GM18511 (cell line): ENCODE data around the gene COIL.

Experiments used
- ATAC-seq: cut with Tn5 transposase; IDR thresholded peaks from one replicate; pipeline ENCODE4 v1.9.1; 2021; ENCODE audit warnings: mild to moderate bottlenecking, moderate library complexity; ENCODE audit not compliant: unreplicated experiment

The COIL gene

DNA sequence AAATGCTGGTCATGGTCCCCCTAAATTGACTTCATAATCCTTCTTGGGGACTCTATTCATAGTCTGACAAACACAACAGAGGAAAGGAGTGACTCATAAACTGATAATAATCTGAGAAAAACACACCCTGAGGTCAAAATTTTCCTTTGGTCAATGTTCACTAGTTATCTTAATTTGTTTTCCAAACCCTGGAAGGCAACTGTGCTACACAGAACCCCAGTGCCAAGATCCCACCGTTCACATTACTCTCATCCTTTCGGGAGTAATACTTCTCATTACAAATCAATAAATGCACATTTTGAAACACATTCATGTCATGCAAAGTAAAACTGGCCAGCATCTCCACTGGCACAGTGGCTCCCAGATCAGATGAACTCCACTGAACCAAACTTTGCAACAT is 23.2 kb downstream of the COIL start:
- no peak for ATAC-seq

DNA sequence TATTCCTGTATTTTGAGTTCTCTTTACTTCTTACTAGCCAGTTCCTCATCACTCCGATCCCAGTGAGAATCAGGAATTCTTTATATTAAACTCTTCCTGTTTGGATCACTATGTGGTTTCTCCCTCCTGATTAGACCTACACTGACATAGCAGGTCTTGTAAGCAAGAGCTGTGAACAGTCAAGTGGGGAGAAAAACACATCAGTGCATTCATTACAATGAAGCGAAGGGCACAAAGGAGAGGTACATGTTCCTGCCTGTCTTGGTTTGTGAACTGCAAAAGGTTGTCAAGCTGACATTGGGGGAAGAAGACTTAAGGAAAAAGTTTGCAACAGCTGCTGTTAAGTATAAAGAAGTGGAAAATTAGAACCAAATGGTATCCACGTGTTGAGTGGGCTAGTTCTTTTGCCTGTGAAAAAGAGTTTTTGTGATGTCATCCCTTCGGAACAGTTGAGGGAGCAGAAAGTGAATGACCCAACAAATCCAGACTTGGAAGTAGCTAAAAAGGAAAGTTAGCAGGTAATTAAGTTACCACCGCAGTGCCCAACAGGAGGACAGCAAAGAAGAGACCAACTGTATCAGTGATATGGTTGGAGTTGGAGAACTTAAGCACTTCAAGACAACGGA is 24.0 kb downstream of the COIL start:
- no peak for ATAC-seq

DNA sequence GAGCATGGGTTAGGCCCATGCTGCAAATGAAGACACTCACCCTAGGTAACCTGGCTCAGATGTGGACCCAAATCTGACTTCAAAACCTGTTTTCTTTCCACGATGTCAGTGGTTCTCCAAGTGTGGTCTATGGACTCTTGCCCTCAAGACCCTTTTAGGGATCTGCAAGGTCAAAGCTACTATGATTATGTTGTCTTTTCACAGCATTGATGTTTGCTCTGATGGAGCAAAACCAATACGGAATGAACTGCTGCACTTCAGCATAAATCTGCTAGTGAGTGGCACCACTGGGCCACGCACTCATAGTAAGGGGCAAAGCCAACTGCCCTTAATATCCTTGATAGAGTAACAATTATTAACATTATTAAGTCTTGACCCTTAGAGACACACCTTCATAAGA is 25.4 kb downstream of the COIL start:
- ATAC-seq: no peak

DNA sequence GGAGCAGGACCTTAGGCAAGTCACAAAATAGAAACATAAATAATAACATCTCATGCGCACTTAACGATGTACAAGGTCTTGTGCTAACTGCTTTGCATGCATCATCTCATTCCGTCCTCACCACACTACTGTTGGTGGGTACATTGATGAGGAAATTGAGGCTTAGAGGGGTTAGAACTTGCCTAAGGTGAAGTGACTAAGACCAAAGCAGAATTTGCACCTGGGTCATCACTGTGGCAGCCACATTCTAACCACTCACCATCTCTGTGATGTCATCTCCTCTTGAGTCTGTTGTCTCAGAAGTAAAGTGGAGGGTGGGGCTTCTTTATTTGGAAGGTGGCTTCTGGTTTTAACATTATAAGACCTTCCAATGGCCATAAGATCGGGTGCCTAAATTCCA is 26.6 kb downstream of the COIL start:
- no peak for ATAC-seq

- ATAC-seq: no peak
Observed at GRCh38 chr17:56933868-56934267, 27.0 kb downstream of the COIL start.

DNA sequence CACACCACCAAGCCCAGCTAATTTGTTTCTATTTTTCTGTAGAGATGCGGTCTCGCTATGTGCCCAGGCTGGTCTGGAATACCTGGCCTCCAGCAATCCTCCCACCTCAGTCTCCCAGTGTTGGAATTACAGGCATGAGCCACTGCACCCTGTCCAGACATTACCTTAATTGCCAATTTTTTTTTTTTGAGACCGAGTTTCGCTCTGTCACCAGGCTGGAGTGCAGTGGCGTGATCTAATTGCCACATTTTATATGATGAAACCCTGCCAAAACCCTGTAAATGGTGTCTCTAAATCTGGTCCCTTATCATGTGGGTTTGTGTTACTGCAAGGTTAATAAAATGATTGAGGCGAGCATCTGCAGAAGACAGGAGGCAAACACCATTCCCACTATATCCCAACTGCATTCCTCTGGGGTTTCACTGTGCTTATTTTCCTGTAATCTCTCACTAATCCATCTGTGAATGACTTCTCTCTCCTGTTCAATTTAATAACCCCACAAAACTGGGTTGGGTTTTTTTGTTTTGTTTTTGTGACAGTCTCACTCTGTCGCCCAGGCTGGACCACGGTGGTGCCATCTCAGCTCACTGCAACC is 27.6 kb downstream of the COIL start:
- ATAC-seq: no peak

DNA sequence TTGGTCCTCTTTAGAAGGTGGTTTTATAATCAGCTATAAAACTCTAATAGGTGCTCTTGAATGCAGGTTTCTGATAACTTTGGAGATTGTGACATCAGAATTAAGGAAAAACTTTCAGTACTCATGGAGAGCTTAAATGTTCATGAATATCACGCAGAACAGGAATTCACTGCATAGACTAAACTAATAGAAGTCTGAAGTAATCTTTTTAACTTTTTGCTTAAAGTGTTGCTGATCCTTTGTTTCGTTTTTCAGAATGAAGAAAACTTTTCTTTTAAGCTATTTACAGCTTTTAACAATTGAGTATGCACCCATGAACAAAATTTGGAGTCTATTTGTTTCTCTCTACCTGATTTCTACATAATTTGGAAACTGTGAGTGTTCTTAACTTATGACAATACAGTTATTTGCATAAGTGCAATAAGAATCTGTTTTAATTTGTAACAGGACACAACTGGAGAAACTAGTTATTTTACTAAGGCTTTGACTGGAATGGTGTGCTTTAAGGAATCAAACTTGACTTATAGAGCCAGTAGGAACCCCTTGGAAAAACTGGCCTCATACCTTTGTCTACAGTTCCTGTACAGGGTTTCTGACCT is 30.0 kb downstream of the COIL start:
- no peak for ATAC-seq

DNA sequence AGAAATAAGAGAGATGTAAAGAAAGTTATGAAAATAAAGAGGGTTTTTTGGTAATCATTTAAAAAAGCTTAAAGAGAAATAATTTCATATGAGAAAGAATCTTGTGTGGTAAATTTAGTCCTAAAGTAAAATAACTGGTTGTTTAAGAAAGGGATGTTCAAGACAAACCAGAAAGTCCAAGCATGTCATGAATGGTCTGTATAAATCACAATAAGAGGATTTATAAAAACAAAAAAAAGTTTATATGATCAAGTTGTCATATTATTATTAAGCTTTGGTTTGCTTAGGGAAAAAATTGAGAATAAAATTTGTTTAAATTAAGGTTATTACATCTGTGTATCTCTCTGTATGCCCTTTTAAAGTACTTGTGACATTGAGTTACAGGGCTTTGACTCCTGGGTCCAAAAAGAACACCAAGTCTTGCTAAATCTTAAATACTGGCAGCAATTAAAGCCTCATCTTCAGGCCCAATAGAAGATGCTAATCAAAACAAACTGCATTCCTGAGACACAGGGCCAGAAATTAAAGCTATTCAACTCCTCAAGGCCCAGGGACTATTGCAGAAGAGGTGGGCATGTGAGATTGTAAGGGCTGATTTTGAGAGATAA is 31.4 kb downstream of the COIL start:
- ATAC-seq: no peak

- no peak for ATAC-seq
Observed at GRCh38 chr17:56928586-56928985, 32.3 kb downstream of the COIL start.

- no peak for ATAC-seq
Observed at GRCh38 chr17:56926704-56927103, 34.1 kb downstream of the COIL start.

- no peak for ATAC-seq
Observed at GRCh38 chr17:56926270-56926669, 34.6 kb downstream of the COIL start.

DNA sequence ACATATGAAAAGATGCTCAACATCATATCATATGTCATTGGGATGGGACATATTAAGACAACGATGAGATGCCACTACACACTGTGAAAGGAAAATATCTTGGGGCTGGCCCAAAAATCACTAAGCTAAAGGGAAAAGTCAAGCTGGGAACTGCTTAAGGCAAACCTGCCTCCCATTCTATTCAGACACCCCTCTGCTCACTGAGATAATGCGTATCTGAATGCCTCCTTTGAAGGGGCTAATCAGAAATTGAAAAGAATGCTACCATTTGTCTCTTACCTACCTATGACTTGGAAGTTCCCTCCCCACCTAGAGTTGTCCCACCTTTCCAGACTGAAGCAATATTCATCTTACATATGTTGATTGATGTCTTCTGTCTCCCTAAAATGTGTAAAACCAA is 35.8 kb downstream of the COIL start:
- ATAC-seq: no peak

GRCh38 chr17:56919717-56920116 is 41.1 kb downstream of the COIL start:
- ATAC-seq: no peak

DNA sequence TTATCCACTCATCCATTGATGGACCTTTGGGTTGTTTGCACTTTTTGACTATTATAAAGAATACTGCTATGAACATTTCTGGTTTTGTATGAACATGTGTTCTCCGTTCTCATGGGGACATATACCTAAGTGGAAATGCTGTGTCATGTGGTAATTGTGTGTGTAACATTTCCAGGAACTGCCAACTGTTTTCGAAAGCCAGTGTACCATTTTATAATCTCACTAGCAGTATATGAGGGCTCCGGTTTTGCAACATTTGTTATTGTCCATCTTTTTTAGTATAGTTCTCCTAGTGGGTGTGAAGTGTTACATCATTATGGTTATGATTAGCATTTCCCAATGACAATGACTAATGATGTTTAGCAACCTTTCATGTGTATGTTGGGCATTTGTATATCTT is 41.9 kb downstream of the COIL start:
- no peak for ATAC-seq

GRCh38 chr17:56917559-56918296 is 43.1 kb downstream of the COIL start:
- no peak for ATAC-seq

GRCh38 chr17:56914581-56915273 is 46.1 kb downstream of the COIL start:
- no peak for ATAC-seq

DNA sequence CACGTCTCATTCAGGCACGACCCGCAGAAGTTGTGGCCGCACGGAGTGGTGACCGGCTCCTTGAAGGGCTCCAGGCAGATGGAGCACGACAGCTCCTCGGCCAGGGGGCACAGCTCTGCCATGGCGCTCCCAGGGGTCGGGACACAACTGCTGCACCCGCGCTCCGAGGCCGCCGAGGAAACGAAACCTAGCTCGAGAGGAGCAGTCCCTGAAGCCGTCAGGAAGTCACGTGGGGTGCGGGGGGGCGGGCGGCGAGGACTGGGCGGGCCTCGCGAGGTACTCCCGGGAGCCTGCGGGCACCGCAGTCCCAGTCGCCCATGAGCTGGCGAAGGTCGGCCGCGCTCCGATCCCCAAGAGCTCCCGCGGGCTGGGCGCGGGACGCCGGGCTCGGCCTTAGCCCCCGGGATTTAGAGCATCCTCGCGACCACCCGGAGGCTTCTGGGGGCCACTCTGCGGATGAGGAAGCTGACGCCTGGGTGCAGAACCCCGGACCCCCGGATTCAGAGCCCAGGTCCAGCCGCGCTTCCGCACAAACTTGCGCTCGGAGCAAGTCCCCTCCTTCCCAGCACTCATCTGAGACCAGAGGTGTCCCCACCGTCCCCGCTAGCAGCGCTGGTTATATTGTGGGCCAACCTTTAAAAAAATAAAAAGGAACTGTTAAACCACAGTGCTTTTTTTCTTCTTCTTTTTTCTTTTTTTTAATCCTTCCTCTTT is 46.8 kb downstream of the COIL start, which contains the start of gene TRIM25:
Gene TRIM25 (minus strand): TSS at position 183 of the 714 bp plus-strand sequence. CDS start 61 bp downstream, at position 122.
- peak; percentile 76 for ATAC-seq

- peak; percentile 51 for ATAC-seq
Observed at GRCh38 chr17:56913353-56913866, 47.4 kb downstream of the COIL start.

GRCh38 chr17:56913000-56913311 is 47.9 kb downstream of the COIL start:
- ATAC-seq: no peak
